Neuronal stem cell (in vitro differentiated cells): ENCODE measurements around the gene HES2.

Source experiments
- DNase-seq: peaks from one replicate; pipeline ENCODE4 v3.0.0-alpha.2; 2013; ENCODE audit warnings: low spot score
- H2AFZ ChIP-seq: one replicate; pipeline ENCODE4 v1.6.1; 2013; ENCODE audit warnings: mild to moderate bottlenecking, low read length, inconsistent platforms
- H2AK5ac ChIP-seq: 2 replicates; pipeline ENCODE4 v1.6.1; 2013; ENCODE audit warnings: low read depth, mild to moderate bottlenecking, inconsistent platforms, low read length, moderate library complexity, mixed read lengths
- H2BK120ac ChIP-seq: 2 replicates; pipeline ENCODE4 v1.6.1; 2013; ENCODE audit warnings: low read depth, mild to moderate bottlenecking, inconsistent platforms, low read length, moderate library complexity, mixed read lengths
- H2BK12ac ChIP-seq: one replicate; pipeline ENCODE4 v1.6.1; 2013; ENCODE audit warnings: low read length, inconsistent platforms
- H2BK15ac ChIP-seq: 2 replicates; pipeline ENCODE4 v1.6.1; 2013; ENCODE audit warnings: mild to moderate bottlenecking, low read length, inconsistent platforms, mixed read lengths
- H2BK5ac ChIP-seq: one replicate; pipeline ENCODE4 v1.6.1; 2013; ENCODE audit warnings: inconsistent platforms, mild to moderate bottlenecking, low read length, moderate library complexity
- H3K14ac ChIP-seq: one replicate; pipeline ENCODE4 v1.6.1; 2013; ENCODE audit warnings: low read length, inconsistent platforms
- H3K18ac ChIP-seq: 2 replicates; pipeline ENCODE4 v1.6.1; 2013; ENCODE audit warnings: low read length, inconsistent platforms
- H3K23ac ChIP-seq: 2 replicates; pipeline ENCODE4 v1.6.1; 2013; ENCODE audit warnings: low read depth, mild to moderate bottlenecking, mixed read lengths, low read length, inconsistent platforms; ENCODE audit not compliant: poor library complexity
- H3K27ac ChIP-seq: replicated peaks from 3 replicates; pipeline ENCODE4 v1.5.1; 2013; ENCODE audit warnings: low read length, inconsistent platforms
- H3K27me3 ChIP-seq, 3 experiments: 2 replicates each; pipeline ENCODE4 v1.6.1; 2013; ENCODE audit warnings: low read length in 3 of 3, mild to moderate bottlenecking in 2 of 3, inconsistent platforms in 1 of 3, low read depth in 1 of 3, mixed read lengths in 1 of 3, moderate library complexity in 1 of 3; ENCODE audit not compliant: control insufficient read depth in 3 of 3, insufficient read depth in 3 of 3
- H3K36me3 ChIP-seq, 2 donors: replicated peaks in 1 of 2; 2 replicates each; pipeline ENCODE4 v1.6.1; 2013; ENCODE audit warnings: low read length in 2 of 2; ENCODE audit not compliant: control insufficient read depth in 2 of 2, insufficient read depth in 2 of 2
- H3K4ac ChIP-seq: 2 replicates; pipeline ENCODE4 v1.6.1; 2013; ENCODE audit warnings: inconsistent platforms, mild to moderate bottlenecking, low read length, moderate library complexity
- H3K4me1 ChIP-seq, 2 donors: 1 replicate in 1 of 2; 2 replicates in 1 of 2; pipeline ENCODE4 v1.6.1; 2013; ENCODE audit warnings: low read length in 2 of 2, low read depth in 1 of 2; ENCODE audit not compliant: control insufficient read depth in 2 of 2, insufficient read depth in 1 of 2
- H3K4me2 ChIP-seq: one replicate; pipeline ENCODE4 v1.6.1; 2013; ENCODE audit warnings: mild to moderate bottlenecking, low read length, inconsistent platforms; ENCODE audit not compliant: insufficient read depth, poor library complexity, severe bottlenecking
- H3K4me3 ChIP-seq, 2 donors: 2 replicates each; pipeline ENCODE4 v1.5.1; 2013; ENCODE audit warnings: low read length in 2 of 2, mild to moderate bottlenecking in 2 of 2, inconsistent platforms in 1 of 2, moderate library complexity in 1 of 2
- H3K79me1 ChIP-seq: one replicate; pipeline ENCODE4 v1.6.1; 2013; ENCODE audit warnings: low read depth, mild to moderate bottlenecking, inconsistent platforms, low read length, moderate library complexity
- H3K9ac ChIP-seq: one replicate; pipeline ENCODE4 v1.6.1; 2013; ENCODE audit warnings: mild to moderate bottlenecking, low read depth, low read length, inconsistent platforms; ENCODE audit not compliant: poor library complexity
- H3K9me3 ChIP-seq, 2 donors: replicated peaks in 1 of 2; 2 replicates each; pipeline versions ENCODE3 to v1.6.1; 2013; ENCODE audit warnings: low read length in 2 of 2, mild to moderate bottlenecking in 2 of 2, inconsistent platforms in 1 of 2, low read depth in 1 of 2, mixed read lengths in 1 of 2, moderate library complexity in 1 of 2; ENCODE audit not compliant: control insufficient read depth in 2 of 2, insufficient read depth in 1 of 2
- H4K8ac ChIP-seq: one replicate; pipeline ENCODE4 v1.6.1; 2013; ENCODE audit warnings: low read depth, mild to moderate bottlenecking, inconsistent platforms, low read length, moderate library complexity
- H4K91ac ChIP-seq: one replicate; pipeline ENCODE4 v1.6.1; 2013; ENCODE audit warnings: low read length, low read depth, mild to moderate bottlenecking, inconsistent platforms; ENCODE audit not compliant: poor library complexity
- WGBS, 2 donors: extraction: QIAGEN DNeasy Blood & Tissue Kit; methylation state at CpG; one replicate each; pipeline ENCODE4 v1.1.7; 2013; ENCODE audit warnings: missing lambda C conversion rate in 2 of 2, mixed read lengths in 1 of 2; ENCODE audit not compliant: insufficient read length in 2 of 2, insufficient replicate concordance in 1 of 2; ENCODE audit errors: extremely low coverage in 2 of 2; 5-methylcytosine and 5-hydroxymethylcytosine counted together

The HES2 gene

DNA sequence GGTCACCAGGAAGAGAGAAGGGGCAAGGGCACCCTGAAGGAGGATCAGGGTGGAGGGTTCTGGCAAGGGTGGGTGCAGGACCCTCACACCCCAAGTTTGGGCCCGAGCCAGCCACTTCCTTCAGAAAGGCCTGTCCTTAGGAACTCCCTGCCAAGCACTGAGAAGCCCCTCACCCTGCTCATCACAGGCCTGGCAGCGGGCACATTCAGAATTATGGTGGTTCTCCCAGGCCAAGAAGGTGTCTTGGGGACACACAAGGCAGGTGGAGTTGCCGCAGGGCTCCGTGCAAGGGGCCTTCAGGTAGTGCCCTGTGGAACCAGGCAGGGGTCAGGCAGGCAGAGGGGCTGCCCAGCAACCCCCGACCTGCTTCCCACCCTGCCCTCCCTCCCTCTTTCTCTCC lies 45.2 kb upstream of the HES2 start:
- no CpG with 5 or more reads among the region's 5 CpGs for WGBS, 2 donors
- Histone ChIP-seq H2AFZ (no peak overlapping the region), H3K9me3 (peaks cover 0 to 3% of the 10 kb centered on the region in 2 donors), H3K4me3 (no peak overlapping the region), H2BK5ac (no peak overlapping the region), H4K91ac (no peak overlapping the region), H3K36me3 (peaks cover 21 to 58% of the 10 kb centered on the region in 2 donors), H3K4me2 (no peak overlapping the region), H3K14ac (no peak overlapping the region), H3K23ac (peak overlapping the region; percentile 85), H2BK120ac (no peak overlapping the region), H2AK5ac (no peak overlapping the region), H3K79me1 (peaks cover 3% of the 10 kb centered on the region), H3K4me1 (peaks cover 0 to 3% of the 10 kb centered on the region in 2 donors), H3K9ac (no peak overlapping the region), H3K27ac (no peak overlapping the region), H4K8ac (no peak overlapping the region), H2BK12ac (no peak overlapping the region), H3K27me3 (peaks cover 0 to 11% (median 0%) of the 10 kb centered on the region in 3 experiments), H2BK15ac (no peak overlapping the region), H3K4ac (no peak overlapping the region), H3K18ac (peak overlapping the region; percentile 38)
- no peak for DNase-seq

DNA sequence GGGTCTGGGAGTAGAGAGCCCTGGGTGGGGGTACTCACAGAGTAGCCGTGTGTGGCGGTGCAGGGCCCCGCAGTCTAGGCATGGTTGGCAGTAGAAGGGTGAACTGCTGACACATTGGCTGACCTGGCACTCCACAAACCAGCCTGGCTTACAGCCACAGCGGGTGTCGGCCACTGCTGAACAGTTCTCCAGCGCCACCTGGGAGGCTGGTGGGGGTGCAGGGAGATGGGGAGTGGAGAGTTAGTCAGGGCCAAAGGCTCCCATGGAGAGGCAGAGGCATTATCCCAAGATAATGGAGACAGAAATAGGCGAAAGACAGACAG lies 44.8 kb upstream of the HES2 start:
- Histone ChIP-seq H2AFZ (no peak overlapping the region), H3K9me3 (peaks cover 0 to 3% of the 10 kb centered on the region in 2 donors), H2BK15ac (no peak overlapping the region), H3K4me3 (no peak overlapping the region), H2AK5ac (no peak overlapping the region), H3K9ac (no peak overlapping the region), H3K4me2 (no peak overlapping the region), H3K27me3 (peaks cover 0 to 11% (median 0%) of the 10 kb centered on the region in 3 experiments), H3K14ac (no peak overlapping the region), H2BK12ac (no peak overlapping the region), H3K4ac (no peak overlapping the region), H3K79me1 (peaks cover 3% of the 10 kb centered on the region), H2BK120ac (no peak overlapping the region), H2BK5ac (no peak overlapping the region), H3K27ac (no peak overlapping the region), H3K18ac (no peak overlapping the region), H4K8ac (no peak overlapping the region), H4K91ac (no peak overlapping the region), H3K4me1 (peaks cover 0 to 3% of the 10 kb centered on the region in 2 donors), H3K23ac (no peak overlapping the region), H3K36me3 (peaks cover 18 to 53% of the 10 kb centered on the region in 2 donors)
- WGBS, 2 donors, result no CpG with 5 or more reads among the region's 7 CpGs
- DNase-seq, result no peak

DNA sequence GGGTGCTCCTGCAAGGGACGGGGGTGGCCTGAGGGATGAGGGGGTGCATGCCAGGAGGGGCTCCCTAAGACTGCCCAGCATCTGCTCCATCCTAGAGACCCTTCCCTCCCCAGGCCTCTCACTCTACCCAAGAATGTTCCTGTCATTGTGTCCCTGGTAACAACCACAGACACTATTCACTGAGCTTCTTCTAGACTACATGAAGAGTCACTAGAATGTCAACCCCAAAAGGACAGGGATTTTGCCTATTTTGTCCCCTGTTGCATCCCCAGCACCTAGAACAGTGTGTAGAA lies 43.3 kb upstream of the HES2 start:
- no CpG with 5 or more reads among the region's 1 CpG for WGBS, 2 donors

DNA sequence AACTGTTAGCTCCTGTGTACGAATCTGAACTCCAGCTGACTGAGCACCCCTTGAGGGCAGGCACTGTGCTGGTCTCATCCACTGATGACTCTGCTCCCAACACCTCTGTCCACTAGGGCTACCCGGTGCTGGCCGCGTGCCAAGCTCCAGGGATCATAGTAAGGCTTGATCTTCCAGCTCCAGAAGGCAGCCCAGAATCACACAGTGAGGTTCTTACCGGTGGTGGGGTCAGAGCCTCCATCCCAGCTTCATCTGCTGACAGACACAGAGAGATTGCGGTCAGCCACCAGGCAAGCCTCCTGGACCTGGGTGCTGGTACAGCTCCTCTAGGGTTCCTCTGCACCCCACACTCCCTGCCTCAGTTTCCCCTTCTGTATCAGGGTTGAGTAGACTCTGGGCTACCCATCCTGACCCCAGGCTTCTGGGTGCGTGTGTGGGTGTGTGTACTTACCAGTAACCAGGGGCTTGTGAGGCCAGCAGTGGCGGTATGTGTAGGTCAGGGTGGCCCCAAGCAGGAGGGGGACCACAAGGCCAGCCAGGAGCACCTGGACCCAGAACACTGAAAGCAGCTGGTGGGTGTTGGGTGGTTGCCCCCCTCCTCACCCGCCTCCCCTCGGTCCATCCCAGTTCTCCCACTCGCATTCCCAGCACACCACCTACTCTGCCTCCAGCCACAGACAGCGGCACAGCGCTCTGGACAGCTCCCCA lies 42.8 kb upstream of the HES2 start:
- H2BK120ac ChIP-seq, result no peak overlapping the region
- no CpG with 5 or more reads among the region's 13 CpGs for WGBS, 2 donors
- peak overlapping the region; percentile 73 for H3K23ac ChIP-seq
- H3K9me3 ChIP-seq, result peaks cover 0 to 3% of the 10 kb centered on the region in 2 donors
- H3K4ac ChIP-seq, result no peak overlapping the region
- no peak overlapping the region for H3K9ac ChIP-seq
- no peak for DNase-seq
- H2BK12ac ChIP-seq, result no peak overlapping the region
- H3K27ac ChIP-seq, result no peak overlapping the region
- H2BK5ac ChIP-seq, result peak overlapping the region; percentile 66
- no peak overlapping the region for H4K91ac ChIP-seq
- no peak overlapping the region for H3K4me2 ChIP-seq
- H4K8ac ChIP-seq, result no peak overlapping the region
- peak overlapping the region; percentile 56 for H3K14ac ChIP-seq
- peaks cover 3% of the 10 kb centered on the region for H3K79me1 ChIP-seq
- no peak overlapping the region for H3K18ac ChIP-seq
- no peak overlapping the region for H3K4me3 ChIP-seq
- H3K4me1 ChIP-seq, result peaks cover 0 to 3% of the 10 kb centered on the region in 2 donors
- H2AK5ac ChIP-seq, result no peak overlapping the region
- no peak overlapping the region for H2AFZ ChIP-seq
- H2BK15ac ChIP-seq, result no peak overlapping the region
- peaks cover 0 to 11% (median 0%) of the 10 kb centered on the region in 3 experiments for H3K27me3 ChIP-seq
- H3K36me3 ChIP-seq, result peaks cover 10 to 34% of the 10 kb centered on the region in 2 donors

More for the DNA sequence above, 43.3 kb upstream of the HES2 start:
- Histone ChIP-seq H3K23ac (peak overlapping the region; percentile 73), H2AK5ac (no peak overlapping the region), H3K27ac (no peak overlapping the region), H3K9ac (no peak overlapping the region), H4K91ac (no peak overlapping the region), H2BK120ac (no peak overlapping the region), H3K4me3 (no peak overlapping the region), H3K4me2 (no peak overlapping the region), H2BK12ac (no peak overlapping the region), H2AFZ (no peak overlapping the region), H4K8ac (no peak overlapping the region), H3K79me1 (peaks cover 3% of the 10 kb centered on the region), H2BK15ac (no peak overlapping the region), H3K4ac (no peak overlapping the region), H3K36me3 (peaks cover 10 to 39% of the 10 kb centered on the region in 2 donors), H3K18ac (no peak overlapping the region), H3K27me3 (peaks cover 0 to 11% (median 0%) of the 10 kb centered on the region in 3 experiments), H3K4me1 (peaks cover 0 to 3% of the 10 kb centered on the region in 2 donors), H3K14ac (no peak overlapping the region), H3K9me3 (peaks cover 0 to 3% of the 10 kb centered on the region in 2 donors), H2BK5ac (no peak overlapping the region)
- no peak for DNase-seq
